HG02623 (cell line): ENCODE data around the gene SLC2A8.

Source experiments
- ATAC-seq: cut with Tn5 transposase; IDR thresholded peaks from one replicate; pipeline ENCODE4 v1.9.1; 2021; ENCODE audit warnings: moderate library complexity; ENCODE audit not compliant: unreplicated experiment

Gene SLC2A8

GRCh38 chr9:127455324-127455992 is 58.5 kb downstream of the SLC2A8 start:
- no peak for ATAC-seq

- no peak for ATAC-seq
Measured at GRCh38 chr9:127457191-127457878, 60.4 kb downstream of the SLC2A8 start.
